GM19035 (cell line): ENCODE measurements around the gene ZCCHC13.
"Not testable (repeated sequence)": the region's sequence is repeated elsewhere in the genome, so short reads cannot be mapped to it uniquely, and the experiment has no call there.

Experiments used
- ATAC-seq: cut with Tn5 transposase; IDR thresholded peaks from one replicate; pipeline ENCODE4 v1.9.1; 2021; ENCODE audit not compliant: unreplicated experiment

The ZCCHC13 gene

DNA sequence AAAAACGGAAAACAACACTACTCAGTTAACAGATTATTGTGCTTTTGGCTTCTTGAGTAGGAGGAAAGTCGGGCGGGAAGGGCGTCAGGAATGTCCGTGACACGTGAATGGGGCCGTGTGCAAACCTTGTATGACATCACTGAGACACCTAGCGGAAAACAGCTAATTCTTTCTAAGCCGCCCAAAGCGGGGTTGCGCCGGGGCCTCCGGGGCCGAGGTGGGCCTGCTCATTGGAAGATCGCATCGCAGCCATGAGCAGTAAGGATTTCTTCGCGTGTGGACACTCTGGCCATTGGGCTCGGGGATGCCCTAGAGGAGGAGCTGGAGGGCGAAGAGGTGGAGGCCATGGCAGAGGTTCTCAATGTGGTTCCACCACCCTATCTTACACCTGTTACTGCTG lies at the start of gene ZCCHC13:
Gene ZCCHC13 (plus strand): TSS at position 165 of the 400 bp plus-strand sequence. CDS start 87 bp downstream, at position 252.
- ATAC-seq, result no peak

- not testable (repeated sequence) for ATAC-seq
Measured at GRCh38 chrX:74258111-74258510, 45.9 kb upstream of the ZCCHC13 start.

GRCh38 chrX:74259885-74260491 lies 44.0 kb upstream of the ZCCHC13 start:
- no peak for ATAC-seq

- no peak for ATAC-seq
Measured at GRCh38 chrX:74262452-74263209, 41.3 kb upstream of the ZCCHC13 start.

DNA sequence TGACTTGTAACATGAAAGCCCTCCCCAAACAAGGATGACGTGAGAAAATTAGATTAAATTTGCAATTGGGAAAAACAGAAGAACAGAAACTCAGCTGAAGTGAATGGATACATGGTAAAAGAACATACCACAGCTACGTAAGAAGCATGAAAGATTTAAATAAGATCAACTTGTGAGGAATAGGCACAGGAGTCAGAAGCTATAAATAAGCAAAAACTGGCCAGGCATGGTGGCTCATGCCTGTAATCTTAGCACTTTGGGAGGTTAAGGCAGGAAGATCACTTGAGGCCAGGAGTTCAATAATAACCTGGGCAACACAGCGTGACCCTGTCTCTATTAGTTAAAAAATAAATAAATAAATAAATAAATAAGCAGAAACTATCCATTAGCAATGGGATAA lies 33.6 kb upstream of the ZCCHC13 start:
- ATAC-seq, result no peak

DNA sequence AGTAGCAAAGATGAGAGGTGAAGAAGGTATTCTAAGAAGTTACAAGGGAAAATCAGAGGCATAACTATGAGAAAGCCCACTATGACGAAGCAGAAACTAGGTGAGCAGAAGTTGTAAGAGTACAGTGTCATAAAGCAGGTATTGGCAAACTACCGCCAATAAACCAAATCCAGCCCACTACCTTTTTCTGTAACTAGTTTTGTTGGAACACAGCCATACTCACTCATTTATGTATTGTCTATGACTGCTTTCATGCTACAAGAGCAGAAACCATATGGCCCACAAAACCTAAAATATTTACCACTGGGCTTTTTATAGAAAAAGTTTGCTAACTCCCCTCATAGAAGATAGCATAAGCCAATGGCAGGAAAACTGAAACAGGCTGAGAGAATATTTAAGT lies 31.8 kb upstream of the ZCCHC13 start:
- ATAC-seq, result no peak

DNA sequence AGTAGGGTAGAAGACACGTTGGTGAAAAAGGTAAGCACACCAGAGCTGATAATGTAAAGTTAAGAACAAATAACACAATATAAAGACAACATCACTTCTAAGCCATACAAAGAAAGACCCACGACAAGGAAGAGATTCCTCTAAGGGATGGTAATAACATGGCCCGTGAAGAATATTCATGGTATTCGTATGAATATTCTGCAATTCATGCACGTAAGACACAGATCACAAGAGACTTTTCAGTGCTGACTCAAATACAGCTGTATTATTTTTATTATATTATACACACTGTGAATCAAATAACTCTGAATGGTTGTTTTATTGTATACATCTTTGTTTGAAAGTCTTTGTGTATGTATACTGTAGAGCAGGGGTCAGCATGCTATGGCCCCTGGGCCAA lies 29.5 kb upstream of the ZCCHC13 start:
- ATAC-seq, result no peak

- no peak for ATAC-seq
Measured at GRCh38 chrX:74277320-74277719, 26.7 kb upstream of the ZCCHC13 start.

DNA sequence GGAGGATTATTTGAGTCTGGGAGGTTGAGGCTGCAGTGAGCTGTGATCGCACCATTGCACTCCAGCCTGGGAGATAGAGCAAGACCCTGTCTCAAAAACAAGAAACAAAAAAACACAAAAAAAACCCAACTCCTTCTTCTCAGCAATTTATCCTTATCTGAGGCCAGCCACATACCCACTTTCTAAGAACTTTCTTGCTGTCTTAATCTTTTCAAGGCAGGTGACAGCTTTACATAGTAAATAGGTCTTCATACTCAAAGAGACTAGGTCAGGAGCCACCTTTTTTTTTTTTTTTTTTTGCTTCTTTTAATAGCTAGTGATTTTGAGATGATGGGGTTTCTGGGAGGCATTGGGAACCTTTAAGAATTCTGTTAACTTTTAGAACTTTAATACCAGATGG lies 26.1 kb upstream of the ZCCHC13 start:
- ATAC-seq, result no peak

- ATAC-seq, result peak; percentile 59
Measured at GRCh38 chrX:74280759-74281158, 23.2 kb upstream of the ZCCHC13 start.

DNA sequence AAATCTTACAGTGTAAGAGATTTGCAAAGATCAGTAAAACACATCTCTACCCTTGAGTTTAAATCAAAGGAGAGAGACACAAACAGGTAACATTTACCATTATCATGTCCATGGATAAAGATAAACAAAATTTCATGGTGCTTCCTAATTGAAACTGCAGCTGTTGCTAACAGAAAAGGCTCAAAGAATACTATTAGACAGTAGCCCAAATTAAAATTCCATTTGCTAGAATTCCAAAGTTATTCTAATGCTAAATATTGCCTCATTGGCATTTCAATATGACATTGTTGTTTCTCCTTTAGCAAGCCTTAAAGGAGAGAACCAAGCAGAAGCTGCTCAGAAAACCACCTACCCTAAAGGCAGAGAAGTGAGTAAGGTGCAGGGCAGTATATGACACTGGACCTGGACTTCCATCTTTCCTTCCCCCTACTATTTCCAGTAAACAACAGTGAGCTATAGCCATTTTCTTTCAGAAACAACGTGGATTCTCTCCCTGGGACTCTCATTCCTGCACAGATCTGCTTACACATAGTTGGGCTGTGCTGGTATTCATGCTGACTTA lies 19.5 kb upstream of the ZCCHC13 start:
- no peak for ATAC-seq

DNA sequence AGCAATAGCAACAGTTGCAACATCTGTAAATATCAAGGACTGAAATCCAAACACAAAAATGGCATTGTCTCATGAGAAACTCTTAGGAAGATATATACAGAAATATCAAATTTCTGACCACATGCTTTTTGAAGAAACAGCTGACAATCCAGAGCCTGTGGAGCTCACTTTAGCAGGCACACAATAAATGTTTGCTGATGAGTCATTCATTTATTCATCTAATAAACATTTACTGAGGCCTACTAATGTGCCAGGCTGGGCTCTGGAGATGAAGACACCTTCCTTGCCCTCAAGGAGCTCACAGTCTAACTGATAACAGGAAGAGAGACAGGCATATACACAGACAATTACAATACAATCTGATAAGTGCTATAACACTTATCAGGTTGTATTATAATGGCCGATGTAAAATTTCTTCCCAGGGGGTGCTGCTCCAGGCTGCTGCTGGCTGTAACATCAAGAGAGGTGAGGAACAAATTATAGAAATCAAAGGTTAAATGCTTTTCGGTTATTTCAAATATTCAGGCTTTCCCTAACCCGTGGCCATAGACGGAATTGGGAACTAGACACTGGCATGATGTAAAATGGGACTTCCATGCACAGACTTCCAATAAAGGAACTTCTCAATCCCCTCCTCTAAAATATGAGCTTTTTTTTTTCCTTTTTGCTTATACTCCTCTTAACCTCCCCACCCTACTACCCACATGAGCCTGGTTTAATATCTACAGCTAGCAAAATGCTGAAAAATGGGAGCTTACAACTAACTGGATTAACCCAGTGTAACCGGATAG lies 16.8 kb upstream of the ZCCHC13 start:
- no peak for ATAC-seq

DNA sequence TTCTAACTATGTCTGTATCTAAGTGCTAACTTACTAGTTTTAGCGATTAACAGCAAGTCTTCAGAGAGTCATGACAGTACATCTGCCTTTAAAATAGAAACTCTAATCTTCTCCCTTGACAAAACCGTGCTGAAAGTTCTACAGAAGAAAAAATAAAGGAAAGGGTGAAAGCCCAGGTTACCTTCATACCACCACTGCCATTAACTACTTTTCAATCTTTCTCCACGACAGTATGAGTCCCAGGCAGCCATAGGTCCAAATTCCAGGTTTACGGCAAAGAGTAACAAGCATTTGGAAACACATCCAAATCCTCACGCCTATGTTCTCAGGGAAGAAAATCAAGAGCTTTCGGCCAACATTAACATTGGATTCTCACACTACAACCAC lies 12.4 kb upstream of the ZCCHC13 start:
- ATAC-seq, result no peak

DNA sequence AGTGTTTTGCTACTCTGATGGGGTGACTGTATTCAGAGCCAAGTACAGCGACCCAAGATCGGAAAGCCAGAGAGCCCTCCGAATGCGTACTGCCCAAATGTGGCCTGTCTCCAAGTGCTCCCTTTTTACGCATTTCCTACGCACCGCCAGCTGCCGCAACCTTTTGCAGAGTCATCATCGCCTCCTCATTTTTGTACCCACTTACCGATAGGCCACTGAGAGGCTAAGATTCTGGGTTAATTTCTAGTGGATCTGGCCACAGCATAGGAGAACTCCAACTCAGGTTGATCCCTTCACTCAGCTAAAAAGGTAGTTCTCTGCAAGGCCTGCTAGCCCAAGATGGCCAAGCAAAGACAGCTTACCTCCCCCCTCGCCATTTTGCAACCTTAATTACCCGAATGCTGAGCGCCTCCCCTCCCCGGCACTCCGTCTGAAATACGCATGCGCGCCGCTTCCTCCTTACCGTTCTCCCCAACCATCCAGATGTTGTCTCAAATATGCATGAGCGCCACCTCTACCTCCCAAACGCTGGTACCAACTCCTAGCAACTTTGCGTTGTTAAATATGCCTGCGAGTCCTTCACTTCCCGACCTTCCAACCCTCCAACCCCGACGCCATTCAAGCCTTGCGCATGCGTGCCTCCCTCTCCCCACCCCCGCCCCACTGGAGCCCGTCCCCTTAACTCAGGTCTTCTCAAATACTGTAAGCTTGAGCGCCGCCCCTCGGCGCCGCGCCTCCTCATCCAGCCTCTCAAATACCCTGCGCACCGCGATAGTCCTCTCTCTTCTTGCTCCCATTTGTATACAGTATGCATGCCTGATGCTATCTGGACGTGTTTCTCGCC lies 11.8 kb upstream of the ZCCHC13 start:
- ATAC-seq, result peak; percentile 86

- ATAC-seq, result no peak
Measured at GRCh38 chrX:74292808-74293123, 11.2 kb upstream of the ZCCHC13 start.

GRCh38 chrX:74293343-74293946 lies 10.5 kb upstream of the ZCCHC13 start:
- ATAC-seq, result no peak

DNA sequence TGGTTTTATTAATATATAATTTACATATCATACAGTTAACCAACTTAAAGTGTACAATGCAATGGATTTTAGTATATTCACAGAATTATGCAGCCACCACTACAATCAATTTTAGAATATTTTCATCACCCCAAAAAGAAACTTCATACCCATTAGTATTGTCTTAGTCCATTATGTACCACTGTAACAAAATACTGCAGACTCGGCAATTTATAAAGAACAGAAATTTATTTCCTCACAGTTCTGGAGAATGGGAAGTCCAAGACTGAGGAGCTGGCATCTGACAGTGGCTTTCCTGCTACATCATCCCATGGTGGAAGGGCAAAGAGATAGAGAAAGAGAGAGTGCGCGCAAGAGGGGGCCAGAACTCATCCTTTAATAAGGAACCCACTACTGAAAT lies 8.9 kb upstream of the ZCCHC13 start:
- no peak for ATAC-seq

- ATAC-seq, result no peak
Measured at GRCh38 chrX:74297766-74298165, 6.2 kb upstream of the ZCCHC13 start.

GRCh38 chrX:74300869-74301268 lies 3.1 kb upstream of the ZCCHC13 start:
- no peak for ATAC-seq

- no peak for ATAC-seq
Measured at GRCh38 chrX:74318672-74319071, 14.7 kb downstream of the ZCCHC13 start.
